OCI-LY7 (cell line): ENCODE results near the gene TRIO. TPM values are rescaled to one million over a fixed set of nuclear protein-coding genes. Genes with fewer than 3 reads are reported as not detected.

Experiments used
- BruUV-seq: library from RNA; stranded (reverse); fragments of 400-500 nt; replicated peaks from 2 replicates; lab custom pipeline; 2021; lab: Mats Ljungman, UMichigan
- CTCF ChIA-PET: fragments of 300-600 bp; sonication (Branson Sonifier 250); formaldehyde crosslinking; loops from one replicate; lab custom pipeline; 2022; ENCODE audit warnings: antibody characterized with exemption; ENCODE audit not compliant: unreplicated experiment; lab: Charles Lee
- POLR2A ChIA-PET: fragments of 300-600 bp; sonication (Branson Sonifier 250); formaldehyde crosslinking; loops from one replicate; lab custom pipeline; 2022; ENCODE audit warnings: antibody characterized with exemption; lab: Charles Lee
- DNase-seq: peaks from one replicate; pipeline ENCODE4 v3.0.0-alpha.2; 2015; ENCODE audit warnings: low spot score
- H2AFZ ChIP-seq: fragments of 200-600 bp; sonication (generic), shearing (Covaris generic); 2 replicates; pipeline ENCODE4 v1.6.1; 2014; ENCODE audit warnings: mild to moderate bottlenecking, antibody characterized with exemption, low read length, moderate library complexity
- H3K27ac ChIP-seq: fragments of 200-600 bp; sonication (generic); 2 replicates; pipeline ENCODE4 v1.5.1; 2014; ENCODE audit warnings: mixed run types, low read depth, mild to moderate bottlenecking, moderate library complexity, low read length, inconsistent platforms; ENCODE audit not compliant: poor library complexity, severe bottlenecking
- H3K36me3 ChIP-seq: fragments of 200-600 bp; sonication (generic); 2 replicates; pipeline ENCODE4 v1.6.1; 2014; ENCODE audit warnings: mild to moderate bottlenecking, antibody characterized with exemption, low read length, moderate library complexity, mixed read lengths; ENCODE audit not compliant: insufficient read depth
- H3K4me1 ChIP-seq: fragments of 200-600 bp; sonication (generic); 2 replicates; pipeline ENCODE4 v1.5.1; 2014; ENCODE audit warnings: mild to moderate bottlenecking, low read length; ENCODE audit not compliant: insufficient read depth, poor library complexity, severe bottlenecking
- H3K4me2 ChIP-seq: fragments of 200-600 bp; sonication (generic); 2 replicates; pipeline ENCODE4 v1.6.1; 2014; ENCODE audit warnings: mild to moderate bottlenecking, low read length
- H3K4me3 ChIP-seq: fragments of 200-600 bp; sonication (generic); 2 replicates; pipeline ENCODE4 v1.5.1; 2014; ENCODE audit warnings: mild to moderate bottlenecking, low read depth, low read length; ENCODE audit not compliant: poor library complexity, severe bottlenecking
- H3K79me2 ChIP-seq: fragments of 200-600 bp; sonication (generic); 2 replicates; pipeline ENCODE4 v1.6.1; 2016; ENCODE audit warnings: low read depth, mild to moderate bottlenecking, low read length, moderate library complexity, mixed read lengths; ENCODE audit not compliant: insufficient read depth
- H3K9me2 ChIP-seq: fragments of 200-600 bp; sonication (generic); 2 replicates; pipeline ENCODE4 v1.6.1; 2016; ENCODE audit warnings: mild to moderate bottlenecking, low read length, mixed read lengths; ENCODE audit not compliant: insufficient read depth
- H3K9me3 ChIP-seq: fragments of 200-600 bp; sonication (generic); 2 replicates; pipeline ENCODE4 v1.6.1; 2014; ENCODE audit warnings: mild to moderate bottlenecking, mixed run types, low read length, mixed read lengths
- H4K20me1 ChIP-seq: fragments of 200-600 bp; sonication (generic); 2 replicates; pipeline ENCODE4 v1.6.1; 2014; ENCODE audit warnings: mild to moderate bottlenecking, antibody characterized with exemption, low read length, moderate library complexity, mixed read lengths; ENCODE audit not compliant: insufficient read depth
- EZH2phosphoT487 ChIP-seq: fragments of 200-600 bp; sonication (generic); IDR thresholded peaks from 2 replicates; pipeline ENCODE4 v1.6.1; 2018; ENCODE audit warnings: low read depth, borderline replicate concordance, mild to moderate bottlenecking, mixed run types, antibody characterized with exemption, low read length, moderate library complexity, mixed read lengths
- intact Hi-C: fragments of 100-400 bp; cut with micrococcal nuclease; formaldehyde crosslinking; loops from one replicate; pipeline ENCODE4 v1.10.0; 2022; ENCODE audit not compliant: unreplicated experiment
- total RNA-seq, 2 experiments: library from RNA; depleted of rRNA in 1 of 2; stranded (reverse); fragments of >200 nt in 1 of 2; shearing (Covaris generic) in 1 of 2; gene quantifications; 2 replicates each; pipeline ENCODE4 v1.2.3, GENCODE V29; 2014 to 2022
- TF ChIP-seq, protein P1 (sequence below): fragments of 200-600 bp; sonication (generic); conservative IDR thresholded peaks from 2 replicates; pipeline ENCODE4 v1.5.1; 2014; ENCODE audit warnings: mild to moderate bottlenecking, antibody characterized with exemption, low read length, moderate library complexity, mixed read lengths

The TRIO gene
- total RNA-seq, 2 experiments from 2014 or later = 35.8 to 55.1 TPM

DNA sequence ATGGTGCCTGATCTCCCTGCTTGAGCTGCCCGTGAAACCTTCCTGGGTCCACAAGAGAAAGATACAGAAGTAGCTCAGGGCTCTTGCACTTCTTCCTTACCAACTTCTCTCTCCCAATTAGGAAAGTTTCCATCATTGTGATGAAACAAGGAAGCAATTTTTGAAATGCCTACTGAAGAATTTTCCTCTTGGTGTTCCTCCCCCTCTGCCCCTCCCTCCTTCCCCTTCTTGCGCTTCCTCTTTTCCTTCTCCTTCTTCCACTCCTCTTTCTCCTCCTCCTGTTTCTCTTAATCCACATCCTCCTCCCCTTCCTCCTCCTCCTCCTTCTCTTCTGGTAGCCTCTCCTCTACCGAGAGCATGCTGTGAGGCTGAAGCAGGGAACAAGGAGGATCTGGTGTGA lies 402.2 kb downstream of the TRIO start:
- DNase-seq = no peak
- H4K20me1 ChIP-seq = no peaks in the 10 kb centered on the region
- no peaks in the 10 kb centered on the region for H3K4me1 ChIP-seq
- H3K27ac ChIP-seq = no peak overlapping the region
- no peak overlapping the region for H3K4me3 ChIP-seq
- ChIA-PET POLR2A (interaction anchor here (0.7 kb wide), 1 partner anchor 818 kb away, joined by 3 read pairs; no protein-coding TSS in a partner anchor), CTCF (no interaction called here)
- H3K4me2 ChIP-seq = no peak overlapping the region
- H3K79me2 ChIP-seq = no peaks in the 10 kb centered on the region
- BruUV-seq = no TSS peak
- H3K36me3 ChIP-seq = no peaks in the 10 kb centered on the region
- H3K9me3 ChIP-seq = peaks cover 7% of the 10 kb centered on the region; the same call in 1 of the 2 replicates
- TF ChIP-seq, protein P1, sequence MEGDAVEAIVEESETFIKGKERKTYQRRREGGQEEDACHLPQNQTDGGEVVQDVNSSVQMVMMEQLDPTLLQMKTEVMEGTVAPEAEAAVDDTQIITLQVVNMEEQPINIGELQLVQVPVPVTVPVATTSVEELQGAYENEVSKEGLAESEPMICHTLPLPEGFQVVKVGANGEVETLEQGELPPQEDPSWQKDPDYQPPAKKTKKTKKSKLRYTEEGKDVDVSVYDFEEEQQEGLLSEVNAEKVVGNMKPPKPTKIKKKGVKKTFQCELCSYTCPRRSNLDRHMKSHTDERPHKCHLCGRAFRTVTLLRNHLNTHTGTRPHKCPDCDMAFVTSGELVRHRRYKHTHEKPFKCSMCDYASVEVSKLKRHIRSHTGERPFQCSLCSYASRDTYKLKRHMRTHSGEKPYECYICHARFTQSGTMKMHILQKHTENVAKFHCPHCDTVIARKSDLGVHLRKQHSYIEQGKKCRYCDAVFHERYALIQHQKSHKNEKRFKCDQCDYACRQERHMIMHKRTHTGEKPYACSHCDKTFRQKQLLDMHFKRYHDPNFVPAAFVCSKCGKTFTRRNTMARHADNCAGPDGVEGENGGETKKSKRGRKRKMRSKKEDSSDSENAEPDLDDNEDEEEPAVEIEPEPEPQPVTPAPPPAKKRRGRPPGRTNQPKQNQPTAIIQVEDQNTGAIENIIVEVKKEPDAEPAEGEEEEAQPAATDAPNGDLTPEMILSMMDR = no peak
- no peak for TF ChIP-seq EZH2phosphoT487
- no peak overlapping the region for H2AFZ ChIP-seq
- intact Hi-C loops = no loop called here
- H3K9me2 ChIP-seq = no peaks in the 10 kb centered on the region

DNA sequence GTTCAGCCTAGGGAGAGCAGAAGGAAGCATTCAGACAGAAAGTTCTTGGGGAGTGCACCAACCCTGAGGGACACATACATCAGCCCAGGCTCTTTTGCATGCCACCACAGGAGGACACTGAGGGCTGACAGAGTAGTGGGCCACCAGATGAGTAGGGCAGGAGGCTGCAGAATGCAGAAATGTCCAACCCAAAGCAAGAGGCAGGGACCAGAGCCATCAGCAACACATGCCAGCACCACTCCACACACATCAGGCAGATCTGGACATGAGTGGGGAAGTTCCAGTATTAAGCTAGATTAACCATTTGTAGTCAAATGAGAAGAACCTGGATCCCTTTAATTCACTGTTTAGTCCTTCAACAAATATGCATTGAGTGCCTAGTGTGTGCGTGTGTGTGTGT lies 402.7 kb downstream of the TRIO start:
- Histone ChIP-seq H3K9me2 (no peaks in the 10 kb centered on the region), H4K20me1 (no peaks in the 10 kb centered on the region), H3K36me3 (no peaks in the 10 kb centered on the region), H3K79me2 (no peaks in the 10 kb centered on the region), H2AFZ (no peak overlapping the region), H3K27ac (no peak overlapping the region), H3K4me2 (no peak overlapping the region), H3K4me1 (no peaks in the 10 kb centered on the region), H3K4me3 (no peak overlapping the region), H3K9me3 (peaks cover 1% of the 10 kb centered on the region; the same call in 1 of the 2 replicates)
- POLR2A ChIA-PET = interaction anchor here (0.7 kb wide), 1 partner anchor 817 kb away, joined by 3 read pairs; no protein-coding TSS in a partner anchor
- CTCF ChIA-PET = no interaction called here
- intact Hi-C loops = no loop called here
- BruUV-seq = no TSS peak
- no peak for DNase-seq
- TF ChIP-seq EZH2phosphoT487 = no peak
- TF ChIP-seq, protein P1 = no peak

DNA sequence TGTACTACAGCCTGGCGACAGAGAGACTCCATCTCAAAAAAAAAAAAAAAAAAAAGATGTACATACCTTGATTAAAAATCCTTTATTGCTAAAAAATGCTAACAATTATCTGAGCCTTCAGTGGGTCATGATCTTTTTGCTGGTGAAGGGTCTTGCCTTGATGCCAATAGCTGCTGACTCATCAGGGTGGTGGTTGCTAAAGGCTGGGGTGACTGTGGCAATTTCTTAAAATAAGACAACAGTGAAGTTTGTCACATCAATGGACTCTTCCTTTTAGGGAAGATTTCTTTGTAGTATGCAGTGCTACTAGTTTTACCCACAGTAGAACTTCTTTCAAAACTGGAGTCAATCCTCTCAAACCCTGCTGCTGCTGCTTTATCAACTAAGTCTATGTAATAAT lies 404.5 kb downstream of the TRIO start:
- CTCF ChIA-PET = no interaction called here
- no peak overlapping the region for H3K4me2 ChIP-seq
- H3K4me1 ChIP-seq = no peaks in the 10 kb centered on the region
- H3K79me2 ChIP-seq = no peaks in the 10 kb centered on the region
- no peaks in the 10 kb centered on the region for H3K36me3 ChIP-seq
- H3K9me2 ChIP-seq = no peaks in the 10 kb centered on the region
- H2AFZ ChIP-seq = no peak overlapping the region
- H3K27ac ChIP-seq = no peak overlapping the region
- H3K4me3 ChIP-seq = no peak overlapping the region
- TF ChIP-seq EZH2phosphoT487 = no peak
- TF ChIP-seq, protein P1 = no peak
- H4K20me1 ChIP-seq = no peaks in the 10 kb centered on the region
- no peaks in the 10 kb centered on the region for H3K9me3 ChIP-seq
- intact Hi-C loops = no loop called here
- POLR2A ChIA-PET = no interaction called here
- BruUV-seq = no TSS peak
- no peak for DNase-seq
